Lung (tissue), 12 donors: ENCODE data around the gene DEPDC5. TPM values are rescaled to one million over a fixed set of nuclear protein-coding genes. Genes with fewer than 3 reads are reported as not detected.

Experiments
- ATAC-seq: fragments of 200-7000 bp; cut with Tn5 transposase; one replicate; pipeline ENCODE4 v1.9.1; 2020; ENCODE audit warnings: moderate number of reproducible peaks; ENCODE audit not compliant: insufficient read depth, low FRiP score
- DNase-seq, 3 donors: peaks; one replicate each; pipeline ENCODE4 v3.0.0-alpha.2; 2013 to 2017
- H3K27ac ChIP-seq, 2 donors: one replicate each; pipeline ENCODE4 v1.5.1; 2013; ENCODE audit warnings: mild to moderate bottlenecking in 2 of 2, moderate library complexity in 2 of 2, control low read depth in 1 of 2, inconsistent platforms in 1 of 2, low read depth in 1 of 2, low read length in 1 of 2
- H3K27me3 ChIP-seq, 3 donors: one replicate each; pipeline ENCODE4 v1.5.1; 2013; ENCODE audit warnings: low read length in 2 of 3; ENCODE audit not compliant: control insufficient read depth in 3 of 3, insufficient read depth in 3 of 3
- H3K36me3 ChIP-seq, 4 donors: one replicate each; pipeline ENCODE4 v1.5.1; 2013; ENCODE audit warnings: low read length in 4 of 4, mild to moderate bottlenecking in 1 of 4, moderate library complexity in 1 of 4; ENCODE audit not compliant: control insufficient read depth in 4 of 4, insufficient read depth in 4 of 4
- H3K4me1 ChIP-seq, 5 donors: one replicate each; pipeline ENCODE4 v1.5.1; 2013; ENCODE audit warnings: low read length in 5 of 5, mild to moderate bottlenecking in 2 of 5, moderate library complexity in 1 of 5; ENCODE audit not compliant: control insufficient read depth in 5 of 5, insufficient read depth in 5 of 5
- H3K4me3 ChIP-seq: one replicate; pipeline ENCODE4 v1.5.1; 2013; ENCODE audit warnings: mild to moderate bottlenecking, control low read depth, moderate library complexity
- H3K9ac ChIP-seq, 2 donors: one replicate each; pipeline ENCODE4 v1.5.1; 2013; ENCODE audit warnings: low read length in 2 of 2, control low read depth in 1 of 2; ENCODE audit not compliant: insufficient read depth in 1 of 2
- H3K9me3 ChIP-seq, 4 donors: one replicate each; pipeline ENCODE4 v1.5.1; 2013; ENCODE audit warnings: low read length in 3 of 4, mild to moderate bottlenecking in 1 of 4, moderate library complexity in 1 of 4; ENCODE audit not compliant: control insufficient read depth in 4 of 4, insufficient read depth in 3 of 4
- WGBS, 2 donors: extraction: QIAGEN DNeasy Blood & Tissue Kit; methylation state at CpG; one replicate each; pipeline ENCODE4 v1.1.7; 2013; 5-methylcytosine and 5-hydroxymethylcytosine counted together
- polyA plus RNA-seq, 2 donors: library from polyadenylated mRNA; stranded (reverse); fragments of 200-250 nt; gene quantifications; one replicate each; pipeline ENCODE4 v1.2.1, GENCODE V29; 2013
- total RNA-seq, 2 donors: library from RNA; depleted of rRNA in 1 of 2; stranded (reverse); fragments of >200 nt in 1 of 2; gene quantifications; one replicate each; pipeline ENCODE4 v1.2.1, GENCODE V29; 2014 to 2021
- TF ChIP-seq, protein P1 (sequence below): IDR thresholded peaks from 2 replicates; pipeline ENCODE4 v1.5.1; 2012; ENCODE audit warnings: mild to moderate bottlenecking; ENCODE audit errors: control extremely low read depth, extremely low read depth
- donor health status: control.
- donor health status: control.
- donor health status: Bipolar disorder and iron deficiency.
- donor health status: healthy.
- donor health status: DM: yes; HTN: yes; CAD: no.

DEPDC5 gene
- total and polyA plus RNA-seq, 4 donors, result 6.6 to 29.0 (median 16.3) TPM

DNA sequence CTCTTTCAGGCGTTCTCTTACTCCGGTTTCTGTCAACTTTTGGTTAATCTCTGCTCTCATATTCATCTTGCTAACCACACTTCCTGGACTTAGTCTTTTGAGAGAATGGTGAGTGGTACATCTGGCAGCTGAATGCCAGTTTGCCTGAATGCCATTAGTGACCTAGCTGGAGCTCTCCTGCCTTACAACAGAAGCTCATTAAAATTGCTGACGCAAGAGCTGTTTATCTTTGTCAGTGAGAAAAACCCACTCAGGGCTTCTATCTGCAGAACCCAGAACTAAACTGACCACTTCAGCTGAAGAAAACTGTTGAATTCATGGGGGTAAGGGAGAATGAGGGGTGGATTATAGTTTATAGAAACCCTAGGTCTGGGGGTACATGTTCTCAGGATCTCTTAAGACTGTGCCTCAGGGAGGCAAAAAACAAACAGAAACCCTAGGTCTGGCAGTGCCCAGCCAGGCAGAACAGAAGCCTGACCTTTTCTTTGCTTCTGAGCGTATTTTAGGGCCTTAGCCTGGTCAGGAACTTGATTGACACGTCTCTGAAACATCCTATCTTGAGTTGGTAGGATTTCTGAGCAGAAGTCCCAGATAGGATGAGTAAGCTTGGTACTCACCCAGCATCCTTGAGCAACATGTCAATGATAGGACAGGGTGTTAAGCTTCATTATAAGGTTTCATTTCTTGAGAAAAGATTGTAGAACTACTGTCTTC, 137.7 kb downstream of the DEPDC5 start:
- WGBS, 2 donors, result 86 to 87% methylated on average over 5 of the region's 5 CpGs
- peak in 1 of 3 donors; percentile 13 for DNase-seq
- Histone ChIP-seq H3K9me3 (no peaks in the 10 kb centered on the region), H3K4me1 (peaks cover 0 to 17% (median 0%) of the 10 kb centered on the region in 5 donors), H3K9ac (no peak overlapping the region), H3K36me3 (peaks cover 8 to 17% (median 13%) of the 10 kb centered on the region in 4 donors), H3K27ac (no peak overlapping the region), H3K27me3 (no peaks in the 10 kb centered on the region), H3K4me3 (no peak overlapping the region)
- TF ChIP-seq, protein P1, sequence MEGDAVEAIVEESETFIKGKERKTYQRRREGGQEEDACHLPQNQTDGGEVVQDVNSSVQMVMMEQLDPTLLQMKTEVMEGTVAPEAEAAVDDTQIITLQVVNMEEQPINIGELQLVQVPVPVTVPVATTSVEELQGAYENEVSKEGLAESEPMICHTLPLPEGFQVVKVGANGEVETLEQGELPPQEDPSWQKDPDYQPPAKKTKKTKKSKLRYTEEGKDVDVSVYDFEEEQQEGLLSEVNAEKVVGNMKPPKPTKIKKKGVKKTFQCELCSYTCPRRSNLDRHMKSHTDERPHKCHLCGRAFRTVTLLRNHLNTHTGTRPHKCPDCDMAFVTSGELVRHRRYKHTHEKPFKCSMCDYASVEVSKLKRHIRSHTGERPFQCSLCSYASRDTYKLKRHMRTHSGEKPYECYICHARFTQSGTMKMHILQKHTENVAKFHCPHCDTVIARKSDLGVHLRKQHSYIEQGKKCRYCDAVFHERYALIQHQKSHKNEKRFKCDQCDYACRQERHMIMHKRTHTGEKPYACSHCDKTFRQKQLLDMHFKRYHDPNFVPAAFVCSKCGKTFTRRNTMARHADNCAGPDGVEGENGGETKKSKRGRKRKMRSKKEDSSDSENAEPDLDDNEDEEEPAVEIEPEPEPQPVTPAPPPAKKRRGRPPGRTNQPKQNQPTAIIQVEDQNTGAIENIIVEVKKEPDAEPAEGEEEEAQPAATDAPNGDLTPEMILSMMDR, result no peak
- ATAC-seq, result no peak

DNA sequence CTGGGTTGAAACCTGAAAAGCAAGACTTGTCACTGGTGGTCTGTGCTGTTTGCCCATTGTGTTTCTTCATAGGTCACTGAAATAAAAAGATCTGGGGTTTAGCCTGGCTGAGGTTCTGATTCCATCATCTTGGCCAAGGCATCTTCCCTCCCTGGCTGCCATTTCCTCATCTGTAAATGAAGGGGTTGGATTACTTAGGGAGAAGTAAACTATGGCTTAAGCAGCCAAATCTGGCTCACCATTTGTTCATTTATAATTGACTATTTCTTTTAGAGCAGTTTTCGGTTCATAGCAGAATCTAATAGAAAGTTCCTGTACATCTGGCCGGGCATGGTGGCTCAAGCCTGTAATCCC, 138.2 kb downstream of the DEPDC5 start:
- TF ChIP-seq, protein P1, result no peak
- Histone ChIP-seq H3K4me1 (peaks cover 0 to 17% (median 0%) of the 10 kb centered on the region in 5 donors), H3K36me3 (peaks cover 8 to 16% (median 13%) of the 10 kb centered on the region in 4 donors), H3K9ac (no peak overlapping the region), H3K27me3 (no peaks in the 10 kb centered on the region), H3K4me3 (no peak overlapping the region), H3K27ac (no peak overlapping the region), H3K9me3 (no peaks in the 10 kb centered on the region)
- ATAC-seq, result no peak
- WGBS, 2 donors, result 94 to 98% methylated on average over 2 of the region's 2 CpGs
- DNase-seq, result no peak

DNA sequence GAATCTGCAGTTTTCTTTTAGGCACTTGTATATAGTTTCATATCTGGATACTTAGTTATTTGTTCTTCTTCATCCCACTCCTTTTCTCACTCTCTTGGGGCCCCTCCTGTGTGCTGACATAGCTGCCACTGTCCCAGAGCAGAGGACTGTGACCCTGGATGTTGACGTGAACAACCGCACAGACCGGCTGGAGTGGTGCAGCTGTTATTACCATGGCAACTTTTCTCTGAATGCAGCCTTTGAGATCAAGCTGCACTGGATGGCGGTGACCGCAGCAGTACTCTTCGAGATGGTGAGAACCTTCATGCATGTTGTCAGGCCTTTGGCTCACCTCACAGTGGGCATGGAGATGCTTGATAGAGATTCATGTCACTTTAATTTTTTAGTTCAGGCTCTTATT, 139.6 kb downstream of the DEPDC5 start:
- ATAC-seq (no peak), DNase-seq (peak; percentile 65 to 74 (median 73))
- H3K9ac ChIP-seq, result no peak overlapping the region
- TF ChIP-seq, protein P1, result no peak
- H3K4me3 ChIP-seq, result no peak overlapping the region
- no peaks in the 10 kb centered on the region for H3K27me3 ChIP-seq
- 81 to 90% methylated on average over 6 of the region's 6 CpGs for WGBS, 2 donors
- no peak overlapping the region for H3K27ac ChIP-seq
- H3K4me1 ChIP-seq, result peaks cover 0 to 17% (median 0%) of the 10 kb centered on the region in 5 donors
- H3K9me3 ChIP-seq, result no peaks in the 10 kb centered on the region
- peaks cover 12 to 21% (median 15%) of the 10 kb centered on the region in 4 donors for H3K36me3 ChIP-seq
